Adipocyte (in vitro differentiated cells): ENCODE results near the gene ARHGAP24.

ENCODE experiments used
- DNase-seq: peaks from one replicate; pipeline ENCODE4 v3.0.0-alpha.2; 2015; ENCODE audit warnings: low read depth
- H3K27me3 ChIP-seq: replicated peaks from 2 replicates; pipeline ENCODE4 v1.7.0; 2013; ENCODE audit warnings: mild to moderate bottlenecking, low read length, moderate library complexity; ENCODE audit not compliant: control insufficient read depth, insufficient read depth
- H3K36me3 ChIP-seq: 2 replicates; pipeline ENCODE4 v1.7.0; 2013; ENCODE audit warnings: low read length, mild to moderate bottlenecking, moderate library complexity; ENCODE audit not compliant: control insufficient read depth, insufficient read depth, severe bottlenecking
- H3K4me1 ChIP-seq: 2 replicates; pipeline ENCODE4 v1.7.0; 2013; ENCODE audit warnings: mild to moderate bottlenecking, low read length, moderate library complexity; ENCODE audit not compliant: control insufficient read depth, insufficient read depth
- H3K4me3 ChIP-seq: 2 replicates; pipeline ENCODE4 v1.7.0; 2013; ENCODE audit warnings: mild to moderate bottlenecking, low read length, moderate library complexity
- H3K9ac ChIP-seq: 2 replicates; pipeline ENCODE4 v1.7.0; 2013; ENCODE audit warnings: mild to moderate bottlenecking, low read length, moderate library complexity
- H3K9me3 ChIP-seq: 2 replicates; pipeline ENCODE4 v1.7.0; 2013; ENCODE audit warnings: mild to moderate bottlenecking, low read length, moderate library complexity; ENCODE audit not compliant: control insufficient read depth

ARHGAP24 gene

DNA sequence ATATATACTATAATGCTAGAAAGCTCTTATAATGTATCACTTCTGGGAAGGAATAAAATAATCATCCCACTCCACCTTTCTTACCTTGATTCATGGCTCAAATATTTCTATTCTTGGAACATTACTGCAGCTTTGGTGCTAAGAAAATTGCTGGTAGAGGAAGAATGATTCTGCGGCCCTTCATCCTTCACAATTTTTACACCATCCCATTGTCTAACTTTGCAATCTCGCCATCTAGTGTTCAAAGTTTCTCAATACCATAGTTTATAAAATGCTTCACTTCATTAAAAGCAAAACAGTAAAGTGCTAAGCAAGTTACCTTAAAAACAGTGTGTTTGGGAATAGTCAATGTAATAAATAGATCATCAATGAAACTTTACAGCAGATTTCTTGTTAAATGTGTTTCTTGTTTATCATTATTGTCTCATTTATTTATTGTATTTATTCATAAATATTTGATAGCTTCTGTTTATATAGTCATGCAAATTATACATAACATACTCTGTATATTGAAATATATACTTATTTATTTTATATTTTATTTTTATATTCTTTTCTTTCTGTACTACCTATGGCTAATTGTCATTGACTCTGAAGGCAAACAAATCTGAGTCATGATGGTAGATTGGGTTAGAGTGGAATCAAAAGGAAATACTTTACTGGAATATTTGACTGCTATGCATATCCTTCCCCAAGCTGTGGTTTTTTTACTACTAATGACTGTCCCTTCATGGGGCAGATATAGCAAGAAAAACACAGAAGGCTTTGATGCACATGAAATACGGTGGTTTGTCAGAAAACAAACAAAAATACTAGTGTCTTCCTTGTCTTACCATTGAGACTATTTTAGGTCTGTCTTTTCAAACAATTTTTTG, 494.2 kb downstream of the ARHGAP24 start:
- Histone ChIP-seq H3K9ac (peak overlapping the region; percentile 69), H3K36me3 (peaks cover 14% of the 10 kb centered on the region), H3K9me3 (no peaks in the 10 kb centered on the region), H3K4me3 (no peak overlapping the region), H3K27me3 (no peaks in the 10 kb centered on the region), H3K4me1 (peaks cover 60% of the 10 kb centered on the region)
- peak; percentile 89 for DNase-seq

DNA sequence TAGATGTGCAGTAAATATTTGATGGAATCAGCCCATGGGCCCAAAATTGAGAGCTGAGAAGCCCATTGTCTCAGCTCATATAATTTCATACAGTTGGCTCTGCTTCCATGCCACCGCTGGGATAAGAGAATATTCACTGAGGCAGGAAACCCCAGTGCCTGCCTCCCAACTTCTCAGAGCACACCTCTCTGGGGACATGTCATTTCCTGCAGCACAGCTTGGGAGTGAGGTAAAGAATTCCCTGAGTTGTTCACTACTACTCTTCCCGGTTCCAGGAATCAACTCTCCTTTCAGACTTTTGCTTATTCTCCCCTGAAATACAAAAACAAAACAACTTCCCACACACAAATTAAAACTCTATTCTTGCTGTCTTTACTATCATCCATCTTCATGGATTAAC, 495.6 kb downstream of the ARHGAP24 start:
- no peak overlapping the region for H3K4me3 ChIP-seq
- H3K27me3 ChIP-seq, result no peaks in the 10 kb centered on the region
- H3K36me3 ChIP-seq, result peaks cover 14% of the 10 kb centered on the region
- H3K9me3 ChIP-seq, result no peaks in the 10 kb centered on the region
- H3K9ac ChIP-seq, result peak overlapping the region; percentile 32
- no peak for DNase-seq
- H3K4me1 ChIP-seq, result peaks cover 51% of the 10 kb centered on the region

DNA sequence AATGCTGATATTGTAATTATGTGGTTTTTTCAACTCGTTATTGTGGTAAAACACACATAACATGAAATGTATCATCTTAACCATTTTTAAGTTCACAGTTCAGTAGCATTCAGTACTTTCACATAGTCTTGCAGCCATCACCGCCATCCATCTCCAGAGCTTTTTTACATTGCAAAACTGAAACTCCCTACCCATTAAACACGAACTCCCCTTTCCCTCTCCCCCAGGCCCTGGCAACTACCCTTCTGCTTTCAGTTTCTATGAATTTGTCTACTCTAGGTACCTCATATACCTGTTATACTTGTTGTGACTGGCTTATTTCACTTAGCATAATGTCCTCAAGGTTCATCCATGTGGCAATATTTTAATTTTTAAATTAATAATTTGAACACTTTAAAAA, 504.3 kb downstream of the ARHGAP24 start:
- Histone ChIP-seq H3K36me3 (peaks cover 68% of the 10 kb centered on the region), H3K27me3 (no peaks in the 10 kb centered on the region), H3K4me1 (no peaks in the 10 kb centered on the region), H3K9me3 (no peaks in the 10 kb centered on the region), H3K4me3 (no peak overlapping the region), H3K9ac (no peak overlapping the region)
- DNase-seq, result no peak

DNA sequence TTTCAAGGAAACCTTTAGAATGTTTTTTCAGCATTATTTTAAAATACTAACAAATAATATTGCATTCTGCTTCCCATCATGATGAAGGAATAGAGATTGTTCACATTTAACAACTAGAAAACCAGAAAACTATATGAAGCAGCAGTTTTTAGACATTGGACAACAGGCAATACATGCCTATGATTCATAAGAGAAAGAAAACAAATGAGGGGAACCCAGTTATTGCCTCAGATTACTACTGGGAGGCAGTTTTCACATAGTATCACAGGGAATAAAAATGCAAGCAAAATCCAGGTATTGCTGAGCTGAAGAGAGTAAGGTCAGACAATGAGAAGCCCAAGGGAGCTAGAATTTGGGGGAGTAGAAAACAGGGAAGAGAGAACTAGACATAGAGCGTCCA, 511.3 kb downstream of the ARHGAP24 start:
- Histone ChIP-seq H3K4me1 (no peaks in the 10 kb centered on the region), H3K36me3 (peaks cover 49% of the 10 kb centered on the region), H3K9me3 (no peaks in the 10 kb centered on the region), H3K4me3 (no peak overlapping the region), H3K9ac (no peak overlapping the region), H3K27me3 (no peaks in the 10 kb centered on the region)
- no peak for DNase-seq

DNA sequence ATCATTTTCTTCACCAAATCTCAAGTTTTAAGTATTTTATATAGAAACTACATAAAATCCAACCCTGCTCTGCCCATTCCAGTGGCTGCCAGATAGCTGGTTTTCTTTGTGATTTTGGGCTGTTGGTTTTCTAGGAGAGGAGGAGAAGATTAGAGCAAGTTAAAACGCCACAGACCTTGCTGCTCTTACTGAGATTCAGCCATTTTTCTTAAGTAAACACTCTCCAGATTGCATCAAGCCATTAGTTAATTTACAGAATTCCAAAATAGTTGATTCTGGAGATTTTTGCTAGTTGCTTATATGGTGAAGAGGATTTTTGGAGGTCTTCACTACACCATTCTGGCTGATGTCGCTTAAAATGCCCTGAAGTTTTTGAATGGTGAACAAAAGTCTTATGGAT, 518.7 kb downstream of the ARHGAP24 start:
- peaks cover 41% of the 10 kb centered on the region for H3K36me3 ChIP-seq

DNA sequence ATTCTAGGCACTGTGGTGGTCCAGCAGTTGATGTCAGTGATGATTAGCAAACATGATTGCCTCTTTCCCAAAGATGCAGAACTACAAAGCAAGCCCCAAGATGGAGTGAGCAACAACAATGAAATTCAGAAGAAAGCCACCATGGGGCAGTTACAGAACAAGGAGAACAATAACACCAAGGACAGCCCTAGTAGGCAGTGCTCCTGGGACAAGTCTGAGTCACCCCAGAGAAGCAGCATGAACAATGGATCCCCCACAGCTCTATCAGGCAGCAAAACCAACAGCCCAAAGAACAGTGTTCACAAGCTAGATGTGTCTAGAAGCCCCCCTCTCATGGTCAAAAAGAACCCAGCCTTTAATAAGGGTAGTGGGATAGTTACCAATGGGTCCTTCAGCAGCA, 519.6 kb downstream of the ARHGAP24 start:
- Histone ChIP-seq H3K4me3 (no peak overlapping the region), H3K9me3 (no peaks in the 10 kb centered on the region), H3K36me3 (peaks cover 36% of the 10 kb centered on the region), H3K27me3 (no peaks in the 10 kb centered on the region), H3K4me1 (no peaks in the 10 kb centered on the region), H3K9ac (no peak overlapping the region)
- no peak for DNase-seq

More for the DNA sequence above, 518.7 kb downstream of the ARHGAP24 start:
- no peak overlapping the region for H3K9ac ChIP-seq
- H3K4me3 ChIP-seq, result no peak overlapping the region
- no peaks in the 10 kb centered on the region for H3K27me3 ChIP-seq
- no peak for DNase-seq
- H3K9me3 ChIP-seq, result no peaks in the 10 kb centered on the region
- no peaks in the 10 kb centered on the region for H3K4me1 ChIP-seq

DNA sequence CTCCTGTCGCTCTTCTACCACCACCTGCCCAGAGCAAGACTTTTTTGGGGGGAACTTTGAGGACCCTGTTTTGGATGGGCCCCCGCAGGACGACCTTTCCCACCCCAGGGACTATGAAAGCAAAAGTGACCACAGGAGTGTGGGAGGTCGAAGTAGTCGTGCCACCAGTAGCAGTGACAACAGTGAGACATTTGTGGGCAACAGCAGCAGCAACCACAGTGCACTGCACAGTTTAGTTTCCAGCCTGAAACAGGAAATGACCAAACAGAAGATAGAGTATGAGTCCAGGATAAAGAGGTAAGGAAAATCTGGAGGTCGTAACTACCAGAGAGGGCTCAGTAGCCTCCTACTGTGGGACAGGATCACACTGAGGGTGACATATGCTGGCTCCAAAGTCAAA, 520.4 kb downstream of the ARHGAP24 start:
- Histone ChIP-seq H3K27me3 (no peaks in the 10 kb centered on the region), H3K9ac (no peak overlapping the region), H3K4me3 (no peak overlapping the region), H3K36me3 (peaks cover 36% of the 10 kb centered on the region), H3K9me3 (no peaks in the 10 kb centered on the region), H3K4me1 (no peaks in the 10 kb centered on the region)
- DNase-seq, result no peak

DNA sequence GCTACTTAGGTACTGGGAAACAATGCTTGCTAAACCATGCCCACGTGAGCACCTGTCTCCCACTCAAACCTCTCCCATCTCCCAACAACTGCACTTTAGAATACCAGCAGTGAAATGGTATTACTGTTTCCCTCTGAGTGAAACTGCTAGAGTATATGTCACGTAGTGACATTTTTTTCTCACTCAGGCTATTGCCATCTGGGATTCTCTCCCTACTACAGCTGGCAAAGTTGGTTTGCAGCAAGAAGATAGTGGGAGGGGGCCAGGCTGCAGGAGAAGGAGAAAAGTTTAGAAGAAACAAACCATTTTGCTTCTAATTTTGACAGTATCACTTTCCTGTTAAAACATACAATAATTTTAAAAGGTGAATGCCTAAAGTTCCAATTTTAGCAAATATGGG, 526.6 kb downstream of the ARHGAP24 start:
- Histone ChIP-seq H3K4me3 (no peak overlapping the region), H3K27me3 (no peaks in the 10 kb centered on the region), H3K36me3 (peaks cover 25% of the 10 kb centered on the region), H3K9ac (no peak overlapping the region), H3K4me1 (no peaks in the 10 kb centered on the region), H3K9me3 (no peaks in the 10 kb centered on the region)
- DNase-seq, result no peak

DNA sequence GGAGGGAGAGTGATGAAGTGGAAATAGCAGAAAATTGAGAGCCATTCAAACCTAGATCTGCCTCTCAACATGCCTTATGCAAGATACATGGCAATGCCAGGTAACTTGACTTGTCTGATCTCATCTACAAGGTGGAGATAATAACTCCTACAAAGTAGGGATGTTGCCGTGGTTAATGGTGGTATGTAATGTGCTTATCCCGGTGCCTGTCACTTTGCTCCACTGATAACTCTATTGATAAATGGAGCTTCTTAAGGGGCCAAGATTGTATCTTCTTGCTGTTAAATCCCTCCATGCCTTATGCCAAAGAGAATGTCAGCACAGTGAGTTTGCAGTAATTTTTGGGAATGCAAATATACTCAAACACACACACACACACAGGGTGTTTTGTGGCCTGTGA, 529.1 kb downstream of the ARHGAP24 start:
- no peaks in the 10 kb centered on the region for H3K9me3 ChIP-seq
- no peak overlapping the region for H3K9ac ChIP-seq
- DNase-seq, result no peak

DNA sequence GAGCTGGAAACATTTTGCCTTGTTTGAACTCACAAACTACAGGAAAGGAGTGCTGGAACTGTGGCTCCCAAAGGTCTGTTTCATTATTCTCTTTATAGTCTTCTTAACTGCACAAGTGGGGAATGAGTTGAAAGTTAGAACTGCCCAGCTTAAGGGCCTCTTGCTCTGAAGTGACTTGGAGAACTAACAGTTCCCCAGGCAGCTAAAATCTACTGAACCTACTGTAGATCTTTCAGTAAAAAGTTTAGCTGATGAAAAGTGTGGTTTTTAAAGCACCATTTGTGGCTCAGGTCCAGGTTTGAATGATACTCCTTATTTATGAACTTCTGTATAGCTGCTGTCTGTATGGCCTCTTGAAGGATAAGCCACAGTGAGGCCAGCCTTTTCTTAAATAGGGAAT, 531.1 kb downstream of the ARHGAP24 start:
- H3K36me3 ChIP-seq, result peaks cover 18% of the 10 kb centered on the region
- H3K9ac ChIP-seq, result no peak overlapping the region
- no peak overlapping the region for H3K4me3 ChIP-seq
- DNase-seq, result no peak
- no peaks in the 10 kb centered on the region for H3K27me3 ChIP-seq
- H3K4me1 ChIP-seq, result peaks cover 6% of the 10 kb centered on the region
- no peaks in the 10 kb centered on the region for H3K9me3 ChIP-seq

More for the DNA sequence above, 529.1 kb downstream of the ARHGAP24 start:
- H3K4me3 ChIP-seq, result no peak overlapping the region
- H3K36me3 ChIP-seq, result peaks cover 25% of the 10 kb centered on the region
- no peaks in the 10 kb centered on the region for H3K4me1 ChIP-seq
- H3K27me3 ChIP-seq, result no peaks in the 10 kb centered on the region

DNA sequence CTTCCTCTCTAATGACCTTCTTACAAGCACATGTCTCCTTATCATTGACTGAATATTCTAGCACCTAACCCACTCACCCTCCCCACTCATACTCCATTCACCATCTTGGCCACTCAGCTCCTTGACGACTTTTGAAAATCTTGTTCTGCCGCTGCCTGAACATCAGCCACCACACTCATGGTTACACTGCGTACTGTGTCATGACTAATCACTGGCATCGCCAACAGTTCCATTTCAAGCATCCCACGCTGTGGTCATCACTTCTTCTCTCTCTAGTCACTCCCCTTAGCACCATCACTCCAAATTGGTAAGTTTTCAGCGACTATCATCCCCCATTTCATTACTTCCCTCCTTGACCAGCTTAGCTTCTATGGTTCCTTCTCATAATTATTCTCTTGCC, 532.1 kb downstream of the ARHGAP24 start:
- no peak for DNase-seq
- H3K4me3 ChIP-seq, result no peak overlapping the region
- H3K9ac ChIP-seq, result no peak overlapping the region
- no peaks in the 10 kb centered on the region for H3K9me3 ChIP-seq
- peaks cover 14% of the 10 kb centered on the region for H3K4me1 ChIP-seq
- H3K27me3 ChIP-seq, result no peaks in the 10 kb centered on the region
- H3K36me3 ChIP-seq, result peaks cover 9% of the 10 kb centered on the region

DNA sequence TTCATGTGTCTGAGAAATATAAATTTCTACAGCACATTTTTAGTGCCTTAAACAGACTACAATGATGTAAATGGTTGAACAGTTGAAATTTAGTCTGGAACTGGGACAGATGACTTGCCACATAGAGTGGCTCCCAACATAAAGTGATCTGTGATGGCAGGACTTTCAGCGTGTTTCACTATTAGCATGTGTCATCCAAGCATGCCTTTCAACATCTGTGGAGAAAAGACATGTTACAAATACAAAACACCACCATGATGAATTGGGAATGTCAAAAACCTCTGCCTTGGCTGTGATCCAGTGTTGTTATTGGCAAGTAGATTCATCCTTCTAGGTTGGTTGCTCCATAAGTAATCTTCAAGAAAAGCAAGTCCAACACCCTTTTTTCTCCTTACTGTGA, 536.2 kb downstream of the ARHGAP24 start:
- H3K9me3 ChIP-seq, result no peaks in the 10 kb centered on the region
- H3K27me3 ChIP-seq, result no peaks in the 10 kb centered on the region
- no peaks in the 10 kb centered on the region for H3K36me3 ChIP-seq
- no peak overlapping the region for H3K4me3 ChIP-seq
- no peak overlapping the region for H3K9ac ChIP-seq
- peaks cover 50% of the 10 kb centered on the region for H3K4me1 ChIP-seq
- peak; percentile 95 for DNase-seq
